IMR-90 (cell line): ENCODE measurements around the gene BMP3. TPM values are rescaled to one million over a fixed set of nuclear protein-coding genes. Genes with fewer than 3 reads are reported as not detected.
A peak's percentile ranks its signal among the peaks of the same experiment; 100 is the strongest.

ENCODE experiments used
- ATAC-seq: fragments of 200-7000 bp; cut with Tn5 transposase; 2 replicates; pipeline ENCODE4 v1.9.1; 2020; ENCODE audit warnings: low read depth, mild to moderate bottlenecking, moderate library complexity
- BruUV-seq: library from RNA; stranded (reverse); fragments of 400-500 nt; replicated peaks from 2 replicates; lab custom pipeline; 2021; lab: Mats Ljungman, UMichigan
- CTCF ChIA-PET: fragments of 300-600 bp; formaldehyde crosslinking; extraction: SDS; loops from one replicate; lab custom pipeline; 2021; ENCODE audit warnings: antibody characterized with exemption; lab: Yijun Ruan, JAX
- POLR2A ChIA-PET: fragments of 300-600 bp; sonication (Branson Sonifier 250); formaldehyde crosslinking; loops from one replicate; lab custom pipeline; 2022; ENCODE audit warnings: antibody characterized with exemption; ENCODE audit not compliant: unreplicated experiment; lab: Charles Lee
- DNase-seq: peaks from one replicate; pipeline ENCODE4 v3.0.0; 2013
- H2AFZ ChIP-seq: replicated peaks from 2 replicates; pipeline ENCODE3; 2013; ENCODE audit warnings: low read length, mild to moderate bottlenecking; ENCODE audit not compliant: poor library complexity
- H2AK5ac ChIP-seq: 2 replicates; pipeline ENCODE4 v1.6.1; 2013; ENCODE audit warnings: low read depth, low read length, inconsistent platforms
- H2AK9ac ChIP-seq: replicated peaks from 2 replicates; pipeline ENCODE3; 2013; ENCODE audit warnings: mild to moderate bottlenecking, low read depth, low read length, moderate library complexity; ENCODE audit not compliant: poor library complexity
- H2BK120ac ChIP-seq: 2 replicates; pipeline ENCODE4 v1.6.1; 2013; ENCODE audit warnings: low read depth, low read length, inconsistent platforms
- H2BK15ac ChIP-seq: 3 replicates; pipeline ENCODE4 v1.6.1; 2013; ENCODE audit warnings: low read depth, low read length, inconsistent platforms
- H2BK20ac ChIP-seq: 2 replicates; pipeline ENCODE4 v1.6.1; 2013; ENCODE audit warnings: low read depth, mild to moderate bottlenecking, inconsistent platforms, low read length, moderate library complexity
- H2BK5ac ChIP-seq: 2 replicates; pipeline ENCODE4 v1.6.1; 2013; ENCODE audit warnings: mild to moderate bottlenecking, low read depth, low read length, inconsistent platforms; ENCODE audit not compliant: poor library complexity, severe bottlenecking
- H3K14ac ChIP-seq: replicated peaks from 2 replicates; pipeline ENCODE4 v1.6.1; 2013; ENCODE audit warnings: low read depth, low read length, inconsistent platforms
- H3K18ac ChIP-seq: 2 replicates; pipeline ENCODE4 v1.6.1; 2013; ENCODE audit warnings: low read depth, low read length, control low read depth
- H3K23ac ChIP-seq: 2 replicates; pipeline ENCODE4 v1.6.1; 2013; ENCODE audit warnings: low read depth, low read length, inconsistent platforms
- H3K27ac ChIP-seq: 2 replicates; pipeline ENCODE4 v1.5.1; 2013; ENCODE audit warnings: mild to moderate bottlenecking, control low read depth, low read length; ENCODE audit not compliant: insufficient read depth
- H3K27me3 ChIP-seq: 2 replicates; pipeline ENCODE4 v1.6.1; 2013; ENCODE audit warnings: low read length; ENCODE audit not compliant: control insufficient read depth, insufficient read depth
- H3K36me3 ChIP-seq: 2 replicates; pipeline ENCODE4 v1.6.1; 2013; ENCODE audit warnings: low read length, mixed read lengths; ENCODE audit not compliant: control insufficient read depth, insufficient read depth
- H3K4ac ChIP-seq: 2 replicates; pipeline ENCODE4 v1.6.1; 2013; ENCODE audit warnings: low read depth, low read length, inconsistent platforms
- H3K4me1 ChIP-seq: 2 replicates; pipeline ENCODE4 v1.6.1; 2013; ENCODE audit warnings: low read length, mixed read lengths; ENCODE audit not compliant: control insufficient read depth, insufficient read depth
- H3K4me2 ChIP-seq: 2 replicates; pipeline ENCODE4 v1.6.1; 2013; ENCODE audit warnings: low read depth, mild to moderate bottlenecking, control low read depth, low read length, moderate library complexity
- H3K4me3 ChIP-seq: 2 replicates; pipeline ENCODE4 v1.5.1; 2013; ENCODE audit warnings: low read depth, mild to moderate bottlenecking, control low read depth, low read length, moderate library complexity; ENCODE audit not compliant: insufficient read depth
- H3K56ac ChIP-seq: 2 replicates; pipeline ENCODE4 v1.6.1; 2013; ENCODE audit warnings: low read length, inconsistent platforms; ENCODE audit not compliant: insufficient read depth; ENCODE audit errors: extremely low read depth
- H3K79me1 ChIP-seq, 2 experiments: 2 replicates each; pipeline ENCODE4 v1.6.1; 2013; ENCODE audit warnings: low read length in 2 of 2, inconsistent platforms in 1 of 2, low read depth in 1 of 2
- H3K9ac ChIP-seq: 2 replicates; pipeline ENCODE4 v1.6.1; 2013; ENCODE audit warnings: low read depth, low read length, control low read depth
- H3K9me1 ChIP-seq: 2 replicates; pipeline ENCODE4 v1.6.1; 2013; ENCODE audit warnings: low read length, inconsistent platforms; ENCODE audit not compliant: insufficient read depth
- H3K9me3 ChIP-seq: 2 replicates; pipeline ENCODE4 v1.6.1; 2013; ENCODE audit warnings: low read length; ENCODE audit not compliant: control insufficient read depth, insufficient read depth
- H4K20me1 ChIP-seq: 2 replicates; pipeline ENCODE4 v1.6.1; 2013; ENCODE audit warnings: low read length, inconsistent platforms; ENCODE audit not compliant: insufficient read depth
- H4K5ac ChIP-seq: 2 replicates; pipeline ENCODE4 v1.6.1; 2013; ENCODE audit warnings: mild to moderate bottlenecking, low read depth, low read length, control low read depth
- H4K8ac ChIP-seq, 2 experiments: 2 replicates each; pipeline ENCODE4 v1.6.1; 2013; ENCODE audit warnings: low read depth in 2 of 2, low read length in 2 of 2, control low read depth in 1 of 2, inconsistent platforms in 1 of 2
- H4K91ac ChIP-seq: 2 replicates; pipeline ENCODE4 v1.6.1; 2013; ENCODE audit warnings: low read depth, low read length, inconsistent platforms; ENCODE audit not compliant: insufficient read depth
- MAFK ChIP-seq: IDR thresholded peaks from 2 replicates; pipeline ENCODE4 v1.6.1; 2012; ENCODE audit warnings: low read depth, low read length, improper control_type of control experiment
- MXI1 ChIP-seq: IDR thresholded peaks from 2 replicates; pipeline ENCODE4 v1.6.1; 2012; ENCODE audit warnings: low read depth, mild to moderate bottlenecking, low read length, moderate library complexity, borderline replicate concordance
- NFE2L2 ChIP-seq: fragments of 150-350 bp; IDR thresholded peaks from 2 replicates; pipeline ENCODE4 v1.6.1; 2016; ENCODE audit warnings: low read depth, mild to moderate bottlenecking, low read length
- POLR2A ChIP-seq: IDR thresholded peaks from 2 replicates; pipeline ENCODE4 v1.6.1; 2012; ENCODE audit warnings: mild to moderate bottlenecking, low read depth, low read length
- SMC3 ChIP-seq: fragments of 150-350 bp; IDR thresholded peaks from 2 replicates; pipeline ENCODE4 v1.6.1; 2016; ENCODE audit warnings: low read depth, mild to moderate bottlenecking, antibody characterized with exemption, low read length, moderate library complexity
- WGBS, 2 experiments: methylation state at CpG; one replicate each; pipeline versions ENCODE4 v1.1.5 to v1.1.7; 2013; ENCODE audit warnings: missing lambda C conversion rate in 2 of 2; ENCODE audit not compliant: insufficient read length in 1 of 2; ENCODE audit errors: extremely low coverage in 2 of 2; 5-methylcytosine and 5-hydroxymethylcytosine counted together
- dilution Hi-C: fragments of 300-500 bp; cut with HindIII; formaldehyde crosslinking; loops from one replicate; pipeline ENCODE4 v1.14.3; 2018; ENCODE audit warnings: low sequenced_read_pairs; ENCODE audit not compliant: unreplicated experiment
- in situ Hi-C: fragments of 300-500 bp; cut with MboI; formaldehyde crosslinking; loops from 3 replicates; pipeline ENCODE4 v1.14.3; 2019; ENCODE audit warnings: low sequenced_read_pairs, inconsistent platforms, mixed read lengths
- intact Hi-C: fragments of 100-400 bp; cut with micrococcal nuclease; formaldehyde crosslinking; loops from 2 replicates; pipeline ENCODE4 v1.10.0; 2022
- polyA plus RNA-seq, 3 experiments: library from polyadenylated mRNA; depleted of rRNA; stranded (reverse); fragments of >200 nt; gene quantifications; 2 replicates each; pipeline ENCODE4 v1.2.3, GENCODE V29; 2012; ENCODE audit warnings: low replicate concordance in 1 of 3
- total RNA-seq: library from RNA; depleted of rRNA; stranded (reverse); fragments of >200 nt; gene quantifications from 2 replicates; pipeline ENCODE4 v1.2.3, GENCODE V29; 2012

The BMP3 gene
- total and polyA plus RNA-seq, 2 of the 4 experiments (the other 2 are of a cell fraction), result under 0.01 to 0.10 TPM

DNA sequence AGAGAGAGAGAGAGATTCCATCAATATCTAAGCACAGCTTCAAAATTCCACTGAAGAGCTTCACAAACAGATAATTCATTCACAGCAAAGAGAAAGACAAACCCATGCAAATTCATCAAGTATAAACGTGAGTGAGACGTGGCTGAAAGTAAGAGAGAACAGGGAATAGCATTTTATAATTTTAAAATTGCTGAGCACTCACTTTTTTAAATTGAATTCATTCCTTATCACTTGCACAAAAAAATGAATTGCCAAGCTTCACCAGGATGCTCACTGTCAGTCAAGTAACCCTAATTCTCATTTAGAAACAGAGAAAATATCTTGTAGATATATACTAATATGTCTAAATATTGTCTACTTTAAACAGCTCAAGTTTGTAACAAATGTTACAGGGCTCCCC lies 40.5 kb downstream of the BMP3 start:
- no TSS peak for BruUV-seq
- no peaks in the 10 kb centered on the region for H4K20me1 ChIP-seq
- H2AK5ac ChIP-seq, result no peak overlapping the region
- POLR2A ChIA-PET, result no interaction called here
- no CpG with 5 or more reads among the region's 2 CpGs for WGBS, 2 experiments
- no peaks in the 10 kb centered on the region; the same call in 1 of the 2 replicates for H3K9me1 ChIP-seq
- H3K18ac ChIP-seq, result no peak overlapping the region
- no peak overlapping the region for H4K5ac ChIP-seq
- TF ChIP-seq POLR2A, result no peak
- peak; percentile 88 for TF ChIP-seq MAFK
- TF ChIP-seq NFE2L2, result no peak
- no peak for TF ChIP-seq SMC3
- TF ChIP-seq MXI1, result no peak
- no peak overlapping the region for H3K14ac ChIP-seq
- peaks cover 2% of the 10 kb centered on the region; the same call in 1 of the 2 replicates for H3K4me1 ChIP-seq
- ATAC-seq (no peak), DNase-seq (no peak)
- no peak overlapping the region for H2AFZ ChIP-seq
- intact Hi-C loops, result loop anchor here (5.0 kb wide), 2 partner anchors 141 to 186 kb away; no protein-coding TSS in a partner anchor
- H2BK15ac ChIP-seq, result no peak overlapping the region
- CTCF ChIA-PET, result interaction anchor here (0.8 to 3.7 kb wide), 6 partner anchors 13 to 850 kb away, joined by 4 to 30 read pairs (median 5); no protein-coding TSS in a partner anchor
- dilution Hi-C loops, result no loop called here
- no peak overlapping the region for H4K91ac ChIP-seq
- H3K27me3 ChIP-seq, result no peaks in the 10 kb centered on the region
- H3K23ac ChIP-seq, result no peak overlapping the region
- H3K56ac ChIP-seq, result no peak overlapping the region; the same call in 1 of the 2 replicates
- no peak overlapping the region for H3K9ac ChIP-seq
- no peak overlapping the region for H2BK5ac ChIP-seq
- H3K4me3 ChIP-seq, result no peak overlapping the region
- H3K4ac ChIP-seq, result no peak overlapping the region
- no peak overlapping the region for H2BK120ac ChIP-seq
- H3K9me3 ChIP-seq, result no peaks in the 10 kb centered on the region
- in situ Hi-C loops, result no loop called here
- H4K8ac ChIP-seq, result no peak overlapping the region
- H2AK9ac ChIP-seq, result no peak overlapping the region
- H2BK20ac ChIP-seq, result no peak overlapping the region
- H3K36me3 ChIP-seq, result no peaks in the 10 kb centered on the region
- H3K27ac ChIP-seq, result no peak overlapping the region
- no peak overlapping the region for H3K4me2 ChIP-seq
- H3K79me1 ChIP-seq, result no peaks in the 10 kb centered on the region
